ENCODE measurements around the gene UBALD2.
"Not testable (repeated sequence)": the region's sequence is repeated elsewhere in the genome, so short reads cannot be mapped to it uniquely, and the experiment has no call there.

- not testable (repeated sequence) for TF ChIP-seq POLR2A, CTCF (IDR thresholded peaks at IDR 0.05)
Observed at GRCh38 chr17:76244721-76245120, 20.4 kb upstream of the UBALD2 start.
